MCF 10A (cell line): ENCODE results near the gene TIAM1. TPM values are rescaled to one million over a fixed set of nuclear protein-coding genes. Genes with fewer than 3 reads are reported as not detected.

Experiments
- BruUV-seq: library from RNA; stranded (reverse); fragments of 400-500 nt; replicated peaks from 2 replicates; lab custom pipeline; 2021; lab: Mats Ljungman, UMichigan
- CTCF ChIA-PET: fragments of 300-600 bp; sonication (Branson Sonifier 250); formaldehyde crosslinking; extraction: SDS; loops from one replicate; lab custom pipeline; 2021; ENCODE audit warnings: antibody characterized with exemption, inconsistent platforms; lab: Yijun Ruan, JAX
- POLR2A ChIA-PET: fragments of 300-600, 350-650 bp; sonication (Branson Sonifier 250); formaldehyde crosslinking; extraction: SDS; loops from one replicate; lab custom pipeline; 2020; ENCODE audit warnings: antibody characterized with exemption, inconsistent platforms; lab: Yijun Ruan, JAX
- DNase-seq: peaks from one replicate; pipeline ENCODE4 v3.0.0-alpha.2; 2018; ENCODE audit not compliant: unreplicated experiment
- H3K27ac Mint-ChIP-seq: one replicate; pipeline ENCODE4 v1.8.0; 2022; ENCODE audit warnings: mild to moderate bottlenecking, low read depth, mixed read lengths; ENCODE audit not compliant: unreplicated experiment
- H3K27me3 Mint-ChIP-seq: one replicate; pipeline ENCODE4 v1.8.0; 2022; ENCODE audit warnings: mixed read lengths; ENCODE audit not compliant: insufficient read depth, unreplicated experiment
- H3K36me3 Mint-ChIP-seq: one replicate; pipeline ENCODE4 v1.8.0; 2022; ENCODE audit warnings: mild to moderate bottlenecking, moderate library complexity, mixed read lengths; ENCODE audit not compliant: insufficient read depth, unreplicated experiment
- H3K4me1 Mint-ChIP-seq: one replicate; pipeline ENCODE4 v1.8.0; 2022; ENCODE audit warnings: mixed read lengths; ENCODE audit not compliant: insufficient read depth, unreplicated experiment
- H3K4me3 Mint-ChIP-seq: one replicate; pipeline ENCODE4 v1.8.0; 2022; ENCODE audit warnings: mild to moderate bottlenecking, moderate library complexity, mixed read lengths; ENCODE audit not compliant: unreplicated experiment
- H3K9me3 Mint-ChIP-seq: one replicate; pipeline ENCODE4 v1.8.0; 2022; ENCODE audit warnings: mixed read lengths; ENCODE audit not compliant: unreplicated experiment
- CTCF ChIP-seq: fragments of 200-600 bp; IDR thresholded peaks from one replicate; pipeline ENCODE4 v1.8.0; 2022; ENCODE audit warnings: antibody characterized with exemption, mild to moderate bottlenecking; ENCODE audit not compliant: unreplicated experiment
- intact Hi-C: fragments of 100-400 bp; cut with micrococcal nuclease; formaldehyde crosslinking; loops from 2 replicates; pipeline ENCODE4 v1.14.1; 2022
- total RNA-seq: library from RNA; stranded (reverse); gene quantifications from 2 replicates; pipeline ENCODE4 v1.2.3, GENCODE V29; 2022

TIAM1 gene
- total RNA-seq, 1 experiment from 2014 or later = 9.8 TPM

GRCh38 chr21:31184459-31184858, 159.6 kb downstream of the TIAM1 start:
- no peaks in the 10 kb centered on the region for H3K9me3 Mint-ChIP-seq
- BruUV-seq = no TSS peak

GRCh38 chr21:31182231-31183140, 161.6 kb downstream of the TIAM1 start:
- ChIA-PET CTCF (interaction anchor here (0.6 to 15.6 kb wide), 10 partner anchors 9 to 1420 kb away, joined by 3 to 251 read pairs (median 12); no protein-coding TSS in a partner anchor), POLR2A (no interaction called here)
- Mint-ChIP-seq H3K27me3 (no peaks in the 10 kb centered on the region), H3K4me3 (no peak overlapping the region), H3K27ac (no peak overlapping the region), H3K4me1 (no peaks in the 10 kb centered on the region), H3K36me3 (peaks cover 11% of the 10 kb centered on the region), H3K9me3 (no peaks in the 10 kb centered on the region)
- DNase-seq = no peak
- intact Hi-C loops = no loop called here
- BruUV-seq = no TSS peak
- no peak for TF ChIP-seq CTCF

More at GRCh38 chr21:31184459-31184858, 159.6 kb downstream of the TIAM1 start:
- H3K27me3 Mint-ChIP-seq = no peaks in the 10 kb centered on the region
- no peak for TF ChIP-seq CTCF
- H3K27ac Mint-ChIP-seq = no peak overlapping the region
- DNase-seq = no peak
- H3K4me1 Mint-ChIP-seq = no peaks in the 10 kb centered on the region
- peaks cover 11% of the 10 kb centered on the region for H3K36me3 Mint-ChIP-seq
- CTCF ChIA-PET = interaction anchor here (5.0 to 15.6 kb wide), 2 partner anchors 11 to 84 kb away, joined by 24 to 251 read pairs; no protein-coding TSS in a partner anchor
- POLR2A ChIA-PET = no interaction called here
- no peak overlapping the region for H3K4me3 Mint-ChIP-seq
- intact Hi-C loops = no loop called here

- H3K4me1 Mint-ChIP-seq = no peaks in the 10 kb centered on the region
- no peaks in the 10 kb centered on the region for H3K9me3 Mint-ChIP-seq
- intact Hi-C loops = no loop called here
- DNase-seq = no peak
- ChIA-PET POLR2A (no interaction called here), CTCF (interaction anchor here (0.6 to 15.6 kb wide), 38 partner anchors 8 to 851 kb away, joined by 3 to 251 read pairs (median 5); no protein-coding TSS in a partner anchor)
- H3K27me3 Mint-ChIP-seq = no peaks in the 10 kb centered on the region
- no peak for TF ChIP-seq CTCF
- BruUV-seq = no TSS peak
- H3K4me3 Mint-ChIP-seq = no peak overlapping the region
- no peak overlapping the region for H3K27ac Mint-ChIP-seq
- peaks cover 11% of the 10 kb centered on the region for H3K36me3 Mint-ChIP-seq
Measured at GRCh38 chr21:31181082-31181750, 162.8 kb downstream of the TIAM1 start.
